ENCODE results near the gene CDA. TPM values are rescaled to one million over a fixed set of nuclear protein-coding genes. Genes with fewer than 3 reads are reported as not detected.

The CDA gene
- total RNA-seq, 1 donor from 2014 or later = 3.5 TPM

- DNase-seq (no peak), ATAC-seq (ENCODE audit: poor library complexity) (no peak)
- intact Hi-C loops (cut with DNase I) = no loop called here
These were observed 20.6 kb downstream of the CDA start for GRCh38 chr1:20609541-20609940.

GRCh38 chr1:20610970-20611369 is 22.1 kb downstream of the CDA start:
- ATAC-seq (ENCODE audit: poor library complexity) = no peak
- DNase-seq = no peak
- intact Hi-C loops (cut with DNase I) = no loop called here

- no peak for DNase-seq
- no peak for ATAC-seq (ENCODE audit: poor library complexity)
- intact Hi-C loops (cut with DNase I) = no loop called here
These were observed 22.8 kb downstream of the CDA start for GRCh38 chr1:20611652-20612051.

- ATAC-seq (ENCODE audit: poor library complexity) = no peak
- DNase-seq = no peak
- intact Hi-C loops (cut with DNase I) = no loop called here
These were observed 23.4 kb downstream of the CDA start for GRCh38 chr1:20612221-20612746.

GRCh38 chr1:20614131-20614579 is 25.3 kb downstream of the CDA start:
- DNase-seq (no peak), ATAC-seq (ENCODE audit: poor library complexity) (no peak)
- intact Hi-C loops (cut with DNase I) = no loop called here

- intact Hi-C loops (cut with DNase I) = no loop called here
- peak; percentile 77 for ATAC-seq (ENCODE audit: poor library complexity)
- DNase-seq = peak; percentile 64
These were observed 27.3 kb downstream of the CDA start for GRCh38 chr1:20615946-20616846.

GRCh38 chr1:20616847-20617487 is 28.1 kb downstream of the CDA start:
- intact Hi-C loops (cut with DNase I) = no loop called here
- ATAC-seq (ENCODE audit: poor library complexity) (no peak), DNase-seq (no peak)

GRCh38 chr1:20618550-20618949 is 29.7 kb downstream of the CDA start:
- ATAC-seq (ENCODE audit: poor library complexity) (no peak), DNase-seq (no peak)
- intact Hi-C loops (cut with DNase I) = no loop called here

- DNase-seq = no peak
- intact Hi-C loops (cut with DNase I) = no loop called here
- ATAC-seq (ENCODE audit: poor library complexity) = no peak
These were observed 31.1 kb downstream of the CDA start for GRCh38 chr1:20619999-20620398.

- intact Hi-C loops (cut with DNase I) = no loop called here
- DNase-seq = no peak
- ATAC-seq (ENCODE audit: poor library complexity) = no peak
These were observed 32.1 kb downstream of the CDA start for GRCh38 chr1:20621012-20621411.

GRCh38 chr1:20624709-20625108 is 35.8 kb downstream of the CDA start:
- intact Hi-C loops (cut with DNase I) = no loop called here
- ATAC-seq (ENCODE audit: poor library complexity) (no peak), DNase-seq (no peak)

GRCh38 chr1:20625176-20626097 is 36.5 kb downstream of the CDA start:
- intact Hi-C loops (cut with DNase I) = no loop called here
- DNase-seq (no peak), ATAC-seq (ENCODE audit: poor library complexity) (no peak)

- intact Hi-C loops (cut with DNase I) = no loop called here
- ATAC-seq (ENCODE audit: poor library complexity) = no peak
- DNase-seq = no peak
These were observed 37.2 kb downstream of the CDA start for GRCh38 chr1:20626098-20626427.

- intact Hi-C loops (cut with DNase I) = no loop called here
- ATAC-seq (ENCODE audit: poor library complexity) (no peak), DNase-seq (no peak)
These were observed 37.6 kb downstream of the CDA start for GRCh38 chr1:20626524-20626923.

- ATAC-seq (ENCODE audit: poor library complexity) = no peak
- intact Hi-C loops (cut with DNase I) = loop anchor here (5.0 kb wide), 2 partner anchors 43 to 58 kb away; partner anchors contain the start of gene CDA
- DNase-seq = no peak
These were observed 41.8 kb downstream of the CDA start for GRCh38 chr1:20630729-20631128.

- intact Hi-C loops (cut with DNase I) = loop anchor here (5.0 kb wide), 2 partner anchors 45 to 60 kb away; partner anchors contain the start of gene CDA
- no peak for DNase-seq
- no peak for ATAC-seq (ENCODE audit: poor library complexity)
These were observed 43.5 kb downstream of the CDA start for GRCh38 chr1:20632386-20632785.

- ATAC-seq (ENCODE audit: poor library complexity) = peak; percentile 95
- intact Hi-C loops (cut with DNase I) = loop anchor here (5.0 kb wide), 2 partner anchors 46 to 61 kb away; partner anchors contain the start of gene CDA
- peak; percentile 89 for DNase-seq
These were observed 44.5 kb downstream of the CDA start, which contains the start of gene PINK1 for GRCh38 chr1:20633190-20634064. TSS of gene PINK1 (plus strand) at chr1:20633458. CDS start at chr1:20633549, 91 bp downstream.

All from Right ventricle myocardium superior (tissue), 1 donor.